ENCODE data around the gene EEF2KMT. TPM values are rescaled to one million over a fixed set of nuclear protein-coding genes. Genes with fewer than 3 reads are reported as not detected.
"Not testable (repeated sequence)": the region's sequence is repeated elsewhere in the genome, so short reads cannot be mapped to it uniquely, and the experiment has no call there.

The EEF2KMT gene
- polyA plus RNA-seq, 6 donors from 2014 or later = 7.1 to 15.1 (median 10.1) TPM

GRCh38 chr16:5105039-5105438, 7.4 kb upstream of the EEF2KMT start:
- DNase-seq; H3K4me3 Mint-ChIP-seq; H3K27ac Mint-ChIP-seq; ATAC-seq (ENCODE audit: low read depth in 2 of 2); H3K4me1 Mint-ChIP-seq; H3K9me3 Mint-ChIP-seq; H3K36me3 Mint-ChIP-seq: not testable (repeated sequence)
- H3K27me3 Mint-ChIP-seq = peaks cover 3 to 17% (median 15%) of the 10 kb centered on the region in 3 donors

- not testable (repeated sequence) for H3K27ac Mint-ChIP-seq; H3K36me3 Mint-ChIP-seq; ATAC-seq (ENCODE audit: low read depth in 2 of 2); H3K4me1 Mint-ChIP-seq; H3K9me3 Mint-ChIP-seq; DNase-seq
- peaks cover 3 to 17% (median 15%) of the 10 kb centered on the region in 3 donors for H3K27me3 Mint-ChIP-seq
- H3K4me3 Mint-ChIP-seq = peak overlapping the region in 1 of 8 donors; percentile 34
Observed at GRCh38 chr16:5103296-5104032, 5.9 kb upstream of the EEF2KMT start.

- Mint-ChIP-seq H3K27ac (peak overlapping the region in 1 of 6 donors; percentile 89), H3K27me3 (peaks cover 3 to 17% (median 15%) of the 10 kb centered on the region in 3 donors)
Observed at GRCh38 chr16:5099174-5099573, 1.6 kb upstream of the EEF2KMT start.

GRCh38 chr16:5098221-5099159, 895 bp upstream of the EEF2KMT start:
- Mint-ChIP-seq H3K27me3 (peaks cover 3 to 17% (median 15%) of the 10 kb centered on the region in 3 donors), H3K27ac (peak overlapping the region; percentile 93 to 100 (median 99)), H3K4me1 (peaks cover 5 to 19% (median 15%) of the 10 kb centered on the region in 3 donors), H3K4me3 (peak overlapping the region; percentile 87 to 99 (median 98))
- not testable (repeated sequence) for ATAC-seq (ENCODE audit: low read depth in 2 of 2); H3K9me3 Mint-ChIP-seq; H3K36me3 Mint-ChIP-seq
- DNase-seq = peak; percentile 98

More at GRCh38 chr16:5099174-5099573, 1.6 kb upstream of the EEF2KMT start:
- Mint-ChIP-seq H3K4me1 (peaks cover 3 to 19% (median 12%) of the 10 kb centered on the region in 3 donors), H3K4me3 (peak overlapping the region in 7 of 8 donors; percentile 93 to 99 (median 98))
- not testable (repeated sequence) for DNase-seq; H3K9me3 Mint-ChIP-seq; ATAC-seq (ENCODE audit: low read depth in 2 of 2); H3K36me3 Mint-ChIP-seq

GRCh38 chr16:5097061-5097469, 530 bp downstream of the EEF2KMT start:
- H3K4me3 Mint-ChIP-seq = peak overlapping the region; percentile 86 to 99 (median 93)
- DNase-seq = peak; percentile 18
- peak overlapping the region; percentile 57 to 95 (median 92) for H3K27ac Mint-ChIP-seq
- not testable (repeated sequence) for ATAC-seq (ENCODE audit: low read depth in 2 of 2); H3K9me3 Mint-ChIP-seq; H3K36me3 Mint-ChIP-seq
- peaks cover 9 to 24% (median 20%) of the 10 kb centered on the region in 3 donors for H3K4me1 Mint-ChIP-seq
- H3K27me3 Mint-ChIP-seq = peaks cover 3 to 15% (median 14%) of the 10 kb centered on the region in 3 donors

GRCh38 chr16:5096437-5097060, 1.0 kb downstream of the EEF2KMT start:
- H3K27ac Mint-ChIP-seq = peak overlapping the region in 5 of 6 donors; percentile 89 to 95 (median 93)
- H3K9me3 Mint-ChIP-seq; ATAC-seq (ENCODE audit: low read depth in 2 of 2); H3K36me3 Mint-ChIP-seq; DNase-seq: not testable (repeated sequence)
- peak overlapping the region; percentile 86 to 99 (median 93) for H3K4me3 Mint-ChIP-seq
- H3K4me1 Mint-ChIP-seq = peaks cover 9 to 26% (median 22%) of the 10 kb centered on the region in 3 donors
- H3K27me3 Mint-ChIP-seq = peaks cover 3 to 12% (median 9%) of the 10 kb centered on the region in 3 donors

- not testable (repeated sequence) for H3K27ac Mint-ChIP-seq; ATAC-seq (ENCODE audit: low read depth in 2 of 2); H3K9me3 Mint-ChIP-seq; H3K27me3 Mint-ChIP-seq; DNase-seq; H3K36me3 Mint-ChIP-seq
- Mint-ChIP-seq H3K4me3 (peak overlapping the region in 2 of 8 donors; percentile 25 to 70), H3K4me1 (peaks cover 9 to 26% (median 22%) of the 10 kb centered on the region in 3 donors)
Observed at GRCh38 chr16:5095145-5095830, 2.3 kb downstream of the EEF2KMT start.

DNA sequence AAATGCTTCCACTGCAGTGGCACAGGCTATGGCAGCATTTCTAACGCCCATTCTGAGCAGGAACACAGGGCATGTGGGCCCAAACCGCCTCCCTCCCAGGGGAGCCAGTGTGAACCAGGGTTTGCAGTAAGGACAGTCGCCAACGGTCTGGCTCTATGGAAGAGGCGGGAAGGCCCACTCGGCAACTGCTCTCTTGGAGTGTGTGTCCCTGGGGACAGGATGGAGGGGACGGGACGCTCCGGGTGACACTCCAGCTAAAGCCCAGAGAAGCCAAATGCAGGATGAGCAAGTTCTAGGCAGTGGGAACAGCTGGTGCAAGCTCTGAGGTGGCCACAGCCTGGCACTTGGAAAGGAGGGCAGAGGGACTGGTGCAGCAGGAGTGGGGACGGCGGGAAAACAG, 3.8 kb downstream of the EEF2KMT start:
- not testable (repeated sequence) for H3K9me3 Mint-ChIP-seq; H3K27me3 Mint-ChIP-seq; H3K36me3 Mint-ChIP-seq; H3K27ac Mint-ChIP-seq; DNase-seq; ATAC-seq (ENCODE audit: low read depth in 2 of 2)
- H3K4me1 Mint-ChIP-seq = peaks cover 9 to 22% (median 18%) of the 10 kb centered on the region in 3 donors
- peak overlapping the region in 2 of 8 donors; percentile 35 to 49 for H3K4me3 Mint-ChIP-seq

GRCh38 chr16:5093081-5093480, 4.5 kb downstream of the EEF2KMT start:
- H3K4me1 Mint-ChIP-seq = peaks cover 9 to 21% (median 17%) of the 10 kb centered on the region in 3 donors
- peak overlapping the region in 1 of 8 donors; percentile 24 for H3K4me3 Mint-ChIP-seq
- H3K9me3 Mint-ChIP-seq; ATAC-seq (ENCODE audit: low read depth in 2 of 2); H3K27me3 Mint-ChIP-seq; DNase-seq; H3K36me3 Mint-ChIP-seq: not testable (repeated sequence)
- peak overlapping the region in 1 of 6 donors; percentile 14 for H3K27ac Mint-ChIP-seq

DNA sequence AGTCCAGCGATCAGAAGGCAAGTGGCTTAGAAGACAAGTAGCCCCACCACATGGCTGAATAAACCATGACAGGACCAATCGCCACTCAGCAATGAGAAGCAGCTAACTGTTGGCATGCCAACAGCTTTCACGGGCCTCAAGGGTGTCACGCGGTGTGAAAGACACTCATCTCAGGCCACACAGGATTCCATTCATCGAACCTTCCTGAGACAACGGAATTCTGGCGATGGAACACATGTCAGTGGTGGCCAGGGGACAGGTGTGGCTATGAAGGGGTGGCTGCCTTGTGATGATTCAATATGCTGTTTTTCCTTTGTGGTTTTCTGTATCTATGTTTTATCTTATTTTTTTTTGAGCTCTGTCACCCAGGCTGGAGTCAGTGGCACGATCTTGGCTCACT, 7.0 kb downstream of the EEF2KMT start:
- not testable (repeated sequence) for H3K4me3 Mint-ChIP-seq; H3K9me3 Mint-ChIP-seq; H3K36me3 Mint-ChIP-seq; ATAC-seq (ENCODE audit: low read depth in 2 of 2); H3K27me3 Mint-ChIP-seq; DNase-seq
- Mint-ChIP-seq H3K4me1 (peaks cover 7 to 10% (median 7%) of the 10 kb centered on the region in 3 donors), H3K27ac (peak overlapping the region in 2 of 6 donors; percentile 47 to 72)

DNA sequence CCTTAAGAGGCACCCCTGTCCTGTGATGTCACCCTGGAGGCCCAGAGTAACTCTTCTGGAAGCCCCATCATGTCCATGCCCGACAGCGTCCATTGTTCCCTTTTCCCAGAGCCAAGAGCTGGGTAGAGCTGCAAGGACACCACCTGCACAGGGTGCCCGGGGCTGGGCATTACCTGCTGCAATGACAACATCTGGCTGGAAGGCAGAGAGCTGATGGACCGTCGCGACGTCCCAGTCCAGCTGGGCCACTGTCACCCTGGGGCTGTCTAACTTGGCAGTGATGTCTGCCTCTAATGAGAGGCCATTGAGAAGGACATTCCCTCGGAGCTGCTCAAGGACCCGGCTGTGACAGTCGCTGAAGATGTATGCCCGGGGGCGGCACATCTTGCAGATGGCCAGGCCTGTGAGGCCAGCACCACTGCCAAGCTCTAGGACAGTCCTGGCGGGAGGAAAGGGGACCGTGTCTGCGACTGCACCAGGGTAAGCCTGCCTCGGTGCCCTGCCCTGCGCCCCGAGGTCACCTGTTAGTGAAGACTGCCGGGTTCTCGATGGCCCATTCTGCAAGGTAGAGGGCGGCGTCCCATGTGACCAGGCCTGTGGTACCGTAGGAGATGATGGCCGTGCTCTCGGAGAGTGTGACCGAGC, 7.6 kb downstream of the EEF2KMT start:
- not testable (repeated sequence) for DNase-seq; H3K27me3 Mint-ChIP-seq; H3K4me3 Mint-ChIP-seq; ATAC-seq (ENCODE audit: low read depth in 2 of 2); H3K9me3 Mint-ChIP-seq; H3K36me3 Mint-ChIP-seq
- peak overlapping the region in 2 of 6 donors; percentile 22 to 36 for H3K27ac Mint-ChIP-seq
- peaks cover 7 to 10% (median 7%) of the 10 kb centered on the region in 3 donors for H3K4me1 Mint-ChIP-seq

DNA sequence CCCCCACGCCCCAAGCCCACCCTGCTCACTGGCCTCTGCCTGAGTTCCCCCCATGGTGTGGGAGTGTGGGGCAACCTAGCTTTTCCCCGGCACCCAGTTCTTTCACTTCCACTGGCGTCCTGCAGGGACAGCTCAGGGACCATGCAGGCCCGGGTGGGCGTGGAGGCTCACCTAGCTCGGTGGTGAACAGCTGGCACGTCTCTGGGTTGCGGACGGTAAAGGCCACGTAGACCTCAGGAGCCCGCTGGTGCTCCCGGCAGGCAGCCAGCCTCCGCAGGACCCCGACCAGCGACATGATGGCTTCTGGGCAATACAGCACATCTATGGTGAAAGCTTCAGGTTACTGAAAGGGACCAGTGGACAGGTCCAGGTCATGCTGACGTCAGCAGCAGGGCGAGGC, 8.7 kb downstream of the EEF2KMT start:
- Mint-ChIP-seq H3K36me3 (peaks cover 0 to 14% of the 10 kb centered on the region in 2 donors), H3K4me1 (peaks cover 6 to 10% (median 7%) of the 10 kb centered on the region in 3 donors)
- not testable (repeated sequence) for H3K27ac Mint-ChIP-seq; H3K27me3 Mint-ChIP-seq; H3K4me3 Mint-ChIP-seq; DNase-seq; H3K9me3 Mint-ChIP-seq; ATAC-seq (ENCODE audit: low read depth in 2 of 2)

Measured in naive B cell (primary cell).